IMR-90 (cell line): ENCODE results near the gene JPH3. TPM values are rescaled to one million over a fixed set of nuclear protein-coding genes. Genes with fewer than 3 reads are reported as not detected.
"Not testable (repeated sequence)": the region's sequence is repeated elsewhere in the genome, so short reads cannot be mapped to it uniquely, and the experiment has no call there.

ENCODE experiments used
- ATAC-seq: fragments of 200-7000 bp; cut with Tn5 transposase; 2 replicates; pipeline ENCODE4 v1.9.1; 2020; ENCODE audit warnings: low read depth, mild to moderate bottlenecking, moderate library complexity
- BruUV-seq: library from RNA; stranded (reverse); fragments of 400-500 nt; replicated peaks from 2 replicates; lab custom pipeline; 2021; lab: Mats Ljungman, UMichigan
- CTCF ChIA-PET: fragments of 300-600 bp; formaldehyde crosslinking; extraction: SDS; loops from one replicate; lab custom pipeline; 2021; ENCODE audit warnings: antibody characterized with exemption; lab: Yijun Ruan, JAX
- POLR2A ChIA-PET: fragments of 300-600 bp; sonication (Branson Sonifier 250); formaldehyde crosslinking; loops from one replicate; lab custom pipeline; 2022; ENCODE audit warnings: antibody characterized with exemption; ENCODE audit not compliant: unreplicated experiment; lab: Charles Lee
- DNase-seq: peaks from one replicate; pipeline ENCODE4 v3.0.0; 2013
- H2AFZ ChIP-seq: replicated peaks from 2 replicates; pipeline ENCODE3; 2013; ENCODE audit warnings: low read length, mild to moderate bottlenecking; ENCODE audit not compliant: poor library complexity
- H2AK5ac ChIP-seq: 2 replicates; pipeline ENCODE4 v1.6.1; 2013; ENCODE audit warnings: low read depth, low read length, inconsistent platforms
- H2AK9ac ChIP-seq: replicated peaks from 2 replicates; pipeline ENCODE3; 2013; ENCODE audit warnings: mild to moderate bottlenecking, low read depth, low read length, moderate library complexity; ENCODE audit not compliant: poor library complexity
- H2BK120ac ChIP-seq: 2 replicates; pipeline ENCODE4 v1.6.1; 2013; ENCODE audit warnings: low read depth, low read length, inconsistent platforms
- H2BK15ac ChIP-seq: 3 replicates; pipeline ENCODE4 v1.6.1; 2013; ENCODE audit warnings: low read depth, low read length, inconsistent platforms
- H2BK20ac ChIP-seq: 2 replicates; pipeline ENCODE4 v1.6.1; 2013; ENCODE audit warnings: low read depth, mild to moderate bottlenecking, inconsistent platforms, low read length, moderate library complexity
- H2BK5ac ChIP-seq: 2 replicates; pipeline ENCODE4 v1.6.1; 2013; ENCODE audit warnings: mild to moderate bottlenecking, low read depth, low read length, inconsistent platforms; ENCODE audit not compliant: poor library complexity, severe bottlenecking
- H3K14ac ChIP-seq: replicated peaks from 2 replicates; pipeline ENCODE4 v1.6.1; 2013; ENCODE audit warnings: low read depth, low read length, inconsistent platforms
- H3K18ac ChIP-seq: 2 replicates; pipeline ENCODE4 v1.6.1; 2013; ENCODE audit warnings: low read depth, low read length, control low read depth
- H3K23ac ChIP-seq: 2 replicates; pipeline ENCODE4 v1.6.1; 2013; ENCODE audit warnings: low read depth, low read length, inconsistent platforms
- H3K27ac ChIP-seq: 2 replicates; pipeline ENCODE4 v1.5.1; 2013; ENCODE audit warnings: mild to moderate bottlenecking, control low read depth, low read length; ENCODE audit not compliant: insufficient read depth
- H3K27me3 ChIP-seq: 2 replicates; pipeline ENCODE4 v1.6.1; 2013; ENCODE audit warnings: low read length; ENCODE audit not compliant: control insufficient read depth, insufficient read depth
- H3K36me3 ChIP-seq: 2 replicates; pipeline ENCODE4 v1.6.1; 2013; ENCODE audit warnings: low read length, mixed read lengths; ENCODE audit not compliant: control insufficient read depth, insufficient read depth
- H3K4ac ChIP-seq: 2 replicates; pipeline ENCODE4 v1.6.1; 2013; ENCODE audit warnings: low read depth, low read length, inconsistent platforms
- H3K4me1 ChIP-seq: 2 replicates; pipeline ENCODE4 v1.6.1; 2013; ENCODE audit warnings: low read length, mixed read lengths; ENCODE audit not compliant: control insufficient read depth, insufficient read depth
- H3K4me2 ChIP-seq: 2 replicates; pipeline ENCODE4 v1.6.1; 2013; ENCODE audit warnings: low read depth, mild to moderate bottlenecking, control low read depth, low read length, moderate library complexity
- H3K4me3 ChIP-seq: 2 replicates; pipeline ENCODE4 v1.5.1; 2013; ENCODE audit warnings: low read depth, mild to moderate bottlenecking, control low read depth, low read length, moderate library complexity; ENCODE audit not compliant: insufficient read depth
- H3K56ac ChIP-seq: 2 replicates; pipeline ENCODE4 v1.6.1; 2013; ENCODE audit warnings: low read length, inconsistent platforms; ENCODE audit not compliant: insufficient read depth; ENCODE audit errors: extremely low read depth
- H3K79me1 ChIP-seq, 2 experiments: 2 replicates each; pipeline ENCODE4 v1.6.1; 2013; ENCODE audit warnings: low read length in 2 of 2, inconsistent platforms in 1 of 2, low read depth in 1 of 2
- H3K9ac ChIP-seq: 2 replicates; pipeline ENCODE4 v1.6.1; 2013; ENCODE audit warnings: low read depth, low read length, control low read depth
- H3K9me1 ChIP-seq: 2 replicates; pipeline ENCODE4 v1.6.1; 2013; ENCODE audit warnings: low read length, inconsistent platforms; ENCODE audit not compliant: insufficient read depth
- H3K9me3 ChIP-seq: 2 replicates; pipeline ENCODE4 v1.6.1; 2013; ENCODE audit warnings: low read length; ENCODE audit not compliant: control insufficient read depth, insufficient read depth
- H4K20me1 ChIP-seq: 2 replicates; pipeline ENCODE4 v1.6.1; 2013; ENCODE audit warnings: low read length, inconsistent platforms; ENCODE audit not compliant: insufficient read depth
- H4K5ac ChIP-seq: 2 replicates; pipeline ENCODE4 v1.6.1; 2013; ENCODE audit warnings: mild to moderate bottlenecking, low read depth, low read length, control low read depth
- H4K8ac ChIP-seq, 2 experiments: 2 replicates each; pipeline ENCODE4 v1.6.1; 2013; ENCODE audit warnings: low read depth in 2 of 2, low read length in 2 of 2, control low read depth in 1 of 2, inconsistent platforms in 1 of 2
- H4K91ac ChIP-seq: 2 replicates; pipeline ENCODE4 v1.6.1; 2013; ENCODE audit warnings: low read depth, low read length, inconsistent platforms; ENCODE audit not compliant: insufficient read depth
- WGBS, 2 experiments: methylation state at CpG; one replicate each; pipeline versions ENCODE4 v1.1.5 to v1.1.7; 2013; ENCODE audit warnings: missing lambda C conversion rate in 2 of 2; ENCODE audit not compliant: insufficient read length in 1 of 2; ENCODE audit errors: extremely low coverage in 2 of 2; 5-methylcytosine and 5-hydroxymethylcytosine counted together
- dilution Hi-C: fragments of 300-500 bp; cut with HindIII; formaldehyde crosslinking; loops from one replicate; pipeline ENCODE4 v1.14.3; 2018; ENCODE audit warnings: low sequenced_read_pairs; ENCODE audit not compliant: unreplicated experiment
- in situ Hi-C: fragments of 300-500 bp; cut with MboI; formaldehyde crosslinking; loops from 3 replicates; pipeline ENCODE4 v1.14.3; 2019; ENCODE audit warnings: low sequenced_read_pairs, inconsistent platforms, mixed read lengths
- intact Hi-C: fragments of 100-400 bp; cut with micrococcal nuclease; formaldehyde crosslinking; loops from 2 replicates; pipeline ENCODE4 v1.10.0; 2022
- polyA plus RNA-seq, 3 experiments: library from polyadenylated mRNA; depleted of rRNA; stranded (reverse); fragments of >200 nt; gene quantifications; 2 replicates each; pipeline ENCODE4 v1.2.3, GENCODE V29; 2012; ENCODE audit warnings: low replicate concordance in 1 of 3
- total RNA-seq: library from RNA; depleted of rRNA; stranded (reverse); fragments of >200 nt; gene quantifications from 2 replicates; pipeline ENCODE4 v1.2.3, GENCODE V29; 2012

JPH3 gene
- total and polyA plus RNA-seq, 2 of the 4 experiments (the other 2 are of a cell fraction) = 0.03 TPM; not detected in 1

DNA sequence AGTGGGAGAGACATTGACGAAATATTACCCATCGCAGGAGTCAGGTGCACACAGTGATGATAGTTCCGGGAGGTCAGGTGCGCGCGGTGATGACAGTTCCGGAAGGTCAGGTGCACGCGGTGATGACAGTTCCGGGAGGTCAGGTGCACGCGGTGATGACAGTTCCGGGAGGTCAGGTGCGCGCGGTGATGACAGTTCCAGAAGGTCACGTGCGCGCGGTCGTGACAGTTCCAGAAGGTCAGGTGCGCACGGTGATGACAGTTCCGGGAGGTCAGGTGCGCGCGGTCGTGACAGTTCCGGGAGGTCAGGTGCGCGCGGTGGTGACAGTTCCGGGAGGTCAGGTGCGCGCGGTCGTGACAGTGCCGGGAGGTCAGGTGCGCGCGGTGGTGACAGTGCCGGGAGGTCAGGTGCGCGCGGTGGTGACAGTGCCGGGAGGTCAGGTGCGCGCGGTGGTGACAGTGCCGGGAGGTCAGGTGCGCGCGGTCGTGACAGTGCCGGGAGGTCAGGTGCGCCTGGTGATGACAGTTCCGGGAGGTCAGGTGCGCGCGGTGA lies 78.8 kb downstream of the JPH3 start:
- dilution Hi-C loops, in situ Hi-C loops: not testable (repeated sequence)

More for the DNA sequence above, 78.8 kb downstream of the JPH3 start:
- 97% methylated on average over 44 of the region's 60 CpGs; no CpG with 5 or more reads in 1 of the 2 experiments for WGBS, 2 experiments
- H3K36me3 ChIP-seq, H3K18ac ChIP-seq, H3K56ac ChIP-seq, ATAC-seq, H3K9ac ChIP-seq, H3K4me3 ChIP-seq, H2BK15ac ChIP-seq, H3K14ac ChIP-seq, H3K4ac ChIP-seq, H4K20me1 ChIP-seq, DNase-seq, POLR2A ChIA-PET, H4K8ac ChIP-seq, H3K23ac ChIP-seq, H3K27ac ChIP-seq, H3K4me1 ChIP-seq, BruUV-seq, H2AK9ac ChIP-seq, H3K4me2 ChIP-seq, H3K79me1 ChIP-seq, H2AFZ ChIP-seq, H2BK120ac ChIP-seq, H4K91ac ChIP-seq, H3K9me1 ChIP-seq, H4K5ac ChIP-seq, H2BK20ac ChIP-seq, intact Hi-C loops, H2BK5ac ChIP-seq, CTCF ChIA-PET, H3K9me3 ChIP-seq, H2AK5ac ChIP-seq: not testable (repeated sequence)
- peaks cover 19% of the 10 kb centered on the region for H3K27me3 ChIP-seq
